B cell (primary cell): ENCODE data around the gene CMPK2. TPM values are rescaled to one million over a fixed set of nuclear protein-coding genes. Genes with fewer than 3 reads are reported as not detected.

Experiments
- ATAC-seq: fragments of 200-7000 bp; cut with Tn5 transposase; one replicate; pipeline ENCODE4 v1.10.0; 2021; ENCODE audit warnings: low read depth, mild to moderate bottlenecking, moderate number of reproducible peaks, moderate library complexity
- CTCF ChIA-PET: fragments of 350-600 bp; sonication (Branson Sonifier 250); formaldehyde crosslinking; loops from one replicate; lab custom pipeline; 2021; ENCODE audit warnings: antibody characterized with exemption, inconsistent platforms; lab: Charles Lee
- POLR2A ChIA-PET: fragments of 350-600 bp; sonication (Branson Sonifier 250); formaldehyde crosslinking; loops from one replicate; lab custom pipeline; 2021; ENCODE audit warnings: antibody characterized with exemption; lab: Charles Lee
- DNase-seq: peaks from one replicate; pipeline ENCODE4 v3.0.0; 2013
- H2AFZ ChIP-seq: 2 replicates; pipeline ENCODE4 v1.6.1; 2012; ENCODE audit warnings: mild to moderate bottlenecking, low read depth, low read length; ENCODE audit not compliant: insufficient read depth, poor library complexity, severe bottlenecking
- H3K27ac ChIP-seq, 2 donors: 1 replicate in 1 of 2; 2 replicates in 1 of 2; pipeline ENCODE4 v1.5.1; 2012 to 2013; ENCODE audit warnings: low read length in 2 of 2, mild to moderate bottlenecking in 2 of 2, moderate library complexity in 1 of 2
- H3K27me3 ChIP-seq, 4 experiments: fragments of 200-600 bp in 1 of 4; sonication (generic) in 1 of 4; replicated peaks in 1 of 4; 1 replicate in 2 of 4; 2 replicates in 2 of 4; pipeline versions ENCODE4 v1.6.1 to v1.7.0; 2013 to 2016; ENCODE audit warnings: low read length in 3 of 4, mild to moderate bottlenecking in 2 of 4, mixed read lengths in 1 of 4, moderate library complexity in 1 of 4; ENCODE audit not compliant: insufficient read depth in 4 of 4, control insufficient read depth in 3 of 4; ENCODE audit errors: control extremely low read depth in 1 of 4
- H3K36me3 ChIP-seq, 2 experiments: replicated peaks in 1 of 2; 1 replicate in 1 of 2; 2 replicates in 1 of 2; pipeline versions ENCODE4 v1.6.1 to v1.7.1; 2013; ENCODE audit warnings: low read length in 1 of 2; ENCODE audit not compliant: insufficient read depth in 2 of 2, control insufficient read depth in 1 of 2; ENCODE audit errors: control extremely low read depth in 1 of 2, extremely low read depth in 1 of 2
- H3K4me1 ChIP-seq, 2 donors: fragments of 200-600 bp in 1 of 2; sonication (generic) in 1 of 2; 1 replicate in 1 of 2; 2 replicates in 1 of 2; pipeline versions ENCODE4 v1.5.1 to v1.6.1; 2013 to 2017; ENCODE audit warnings: low read length in 2 of 2; ENCODE audit not compliant: control insufficient read depth in 2 of 2, insufficient read depth in 2 of 2
- H3K4me2 ChIP-seq: replicated peaks from 2 replicates; pipeline ENCODE3; 2012; ENCODE audit warnings: mild to moderate bottlenecking, low read depth, low read length; ENCODE audit not compliant: poor library complexity, severe bottlenecking
- H3K4me3 ChIP-seq, 5 experiments: fragments of 200-600 bp in 1 of 5; sonication (generic) in 1 of 5; 1 replicate in 3 of 5; 2 replicates in 2 of 5; pipeline versions ENCODE4 v1.5.1 to v1.7.0; 2011 to 2016; ENCODE audit warnings: low read length in 4 of 5, mild to moderate bottlenecking in 4 of 5, low read depth in 2 of 5, control low read depth in 1 of 5, moderate library complexity in 1 of 5; ENCODE audit not compliant: insufficient read depth in 1 of 5; ENCODE audit errors: control extremely low read depth in 1 of 5, extremely low read depth in 1 of 5
- H3K79me2 ChIP-seq: fragments of 200-600 bp; sonication (generic); one replicate; pipeline ENCODE4 v1.6.0; 2016; ENCODE audit warnings: low read length; ENCODE audit not compliant: control insufficient read depth, insufficient read depth
- H3K9ac ChIP-seq: fragments of 200-600 bp; sonication (generic); 2 replicates; pipeline ENCODE4 v1.6.1; 2017; ENCODE audit warnings: mild to moderate bottlenecking, low read length, moderate library complexity
- H3K9me3 ChIP-seq, 3 donors: one replicate each; pipeline versions ENCODE4 v1.6.1 to v1.7.1; 2013; ENCODE audit warnings: low read length in 2 of 3; ENCODE audit not compliant: control insufficient read depth in 2 of 3, insufficient read depth in 1 of 3; ENCODE audit errors: control extremely low read depth in 1 of 3
- H4K20me1 ChIP-seq: 2 replicates; pipeline ENCODE4 v1.6.0; 2012; ENCODE audit warnings: mild to moderate bottlenecking, low read length; ENCODE audit not compliant: insufficient read depth, control insufficient read depth, poor library complexity, severe bottlenecking
- H3K27ac Mint-ChIP-seq: one replicate; pipeline ENCODE4 v1.8.0; 2021; ENCODE audit warnings: mixed read lengths
- H3K27me3 Mint-ChIP-seq: one replicate; pipeline ENCODE4 v1.8.0; 2021; ENCODE audit warnings: mixed read lengths
- H3K4me1 Mint-ChIP-seq: one replicate; pipeline ENCODE4 v1.8.0; 2021; ENCODE audit warnings: mixed read lengths
- H3K4me3 Mint-ChIP-seq: one replicate; pipeline ENCODE4 v1.8.0; 2021; ENCODE audit warnings: mixed read lengths
- H3K9me3 Mint-ChIP-seq: one replicate; pipeline ENCODE4 v1.8.0; 2022; ENCODE audit warnings: mixed read lengths; ENCODE audit not compliant: insufficient read depth
- EZH2 ChIP-seq: IDR thresholded peaks from 2 replicates; pipeline ENCODE4 v1.6.1; 2012; ENCODE audit warnings: borderline replicate concordance, low read depth, mild to moderate bottlenecking, moderate library complexity, low read length; ENCODE audit not compliant: insufficient read depth, poor library complexity, severe bottlenecking
- WGBS: methylation state at CpG from one replicate; pipeline ENCODE4 v1.1.5; 2013; ENCODE audit warnings: missing lambda C conversion rate; ENCODE audit not compliant: insufficient coverage; 5-methylcytosine and 5-hydroxymethylcytosine counted together
- intact Hi-C: fragments of 100-400 bp; cut with micrococcal nuclease; formaldehyde crosslinking; loops from one replicate; pipeline ENCODE4 v1.10.0; 2022
- polyA plus RNA-seq: library from polyadenylated mRNA; depleted of rRNA; stranded (reverse); fragments of >200 nt; gene quantifications from 2 replicates; pipeline ENCODE4 v1.2.3, GENCODE V29; 2012
- total RNA-seq, 2 donors: library from RNA; stranded (reverse); fragments of 120-200 nt in 1 of 2; gene quantifications; 1 replicate in 1 of 2; 2 replicates in 1 of 2; pipeline versions ENCODE4 v1.2.3 to v1.2.4, GENCODE V29; 2013 to 2022
- TF ChIP-seq, protein P1 (sequence below): fragments of 200-600 bp; IDR thresholded peaks from one replicate; pipeline ENCODE4 v1.8.0; 2022; ENCODE audit warnings: antibody characterized with exemption, mild to moderate bottlenecking

CMPK2 gene
- total and polyA plus RNA-seq, 2 donors (not counting 1 experiment from before 2014, with no cell fraction given), result 1.2 to 2.9 TPM

DNA sequence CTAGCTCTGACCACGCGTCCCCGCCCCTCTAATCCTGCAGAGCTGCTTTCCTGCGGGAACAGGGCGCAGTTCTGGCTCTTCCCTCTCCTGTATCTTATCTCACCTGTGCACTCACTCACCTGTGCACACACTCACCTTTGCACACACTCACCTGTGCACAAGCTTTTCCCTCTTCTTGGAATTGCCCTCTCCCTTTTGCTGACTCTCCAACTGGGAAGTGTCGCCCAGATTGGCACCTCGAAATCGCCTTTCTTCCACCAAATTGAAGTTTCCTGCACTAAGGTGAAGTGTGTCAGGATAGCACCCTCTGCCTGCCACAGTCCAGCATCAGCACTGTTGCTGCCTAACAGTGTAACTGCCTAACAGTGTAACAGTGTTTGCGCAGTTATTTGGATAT is 566 bp upstream of the CMPK2 start:
- peak overlapping the region; percentile 69 for H3K9ac ChIP-seq
- peak overlapping the region; percentile 89 for H3K4me2 ChIP-seq
- Mint-ChIP-seq H3K27ac (peak overlapping the region; percentile 81), H3K27me3 (no peaks in the 10 kb centered on the region), H3K4me1 (peaks cover 13% of the 10 kb centered on the region), H3K4me3 (peak overlapping the region; percentile 94), H3K9me3 (no peaks in the 10 kb centered on the region)
- peak overlapping the region in 4 of 5 experiments; percentile 64 to 75 (median 72) for H3K4me3 ChIP-seq
- peak overlapping the region in 1 of 2 donors; percentile 27 for H3K27ac ChIP-seq
- H3K79me2 ChIP-seq, result no peaks in the 10 kb centered on the region
- ATAC-seq, result peak; percentile 23
- H3K9me3 ChIP-seq, result no peaks in the 10 kb centered on the region
- ChIA-PET POLR2A (interaction anchor here (1.0 kb wide), 1 partner anchor 11 kb away, joined by 3 read pairs; the partner anchor contains the start of gene RSAD2), CTCF (interaction anchor here (0.8 to 2.1 kb wide), 8 partner anchors 9 to 178 kb away, joined by 3 to 8 read pairs (median 4); no protein-coding TSS in a partner anchor)
- TF ChIP-seq, protein P1, sequence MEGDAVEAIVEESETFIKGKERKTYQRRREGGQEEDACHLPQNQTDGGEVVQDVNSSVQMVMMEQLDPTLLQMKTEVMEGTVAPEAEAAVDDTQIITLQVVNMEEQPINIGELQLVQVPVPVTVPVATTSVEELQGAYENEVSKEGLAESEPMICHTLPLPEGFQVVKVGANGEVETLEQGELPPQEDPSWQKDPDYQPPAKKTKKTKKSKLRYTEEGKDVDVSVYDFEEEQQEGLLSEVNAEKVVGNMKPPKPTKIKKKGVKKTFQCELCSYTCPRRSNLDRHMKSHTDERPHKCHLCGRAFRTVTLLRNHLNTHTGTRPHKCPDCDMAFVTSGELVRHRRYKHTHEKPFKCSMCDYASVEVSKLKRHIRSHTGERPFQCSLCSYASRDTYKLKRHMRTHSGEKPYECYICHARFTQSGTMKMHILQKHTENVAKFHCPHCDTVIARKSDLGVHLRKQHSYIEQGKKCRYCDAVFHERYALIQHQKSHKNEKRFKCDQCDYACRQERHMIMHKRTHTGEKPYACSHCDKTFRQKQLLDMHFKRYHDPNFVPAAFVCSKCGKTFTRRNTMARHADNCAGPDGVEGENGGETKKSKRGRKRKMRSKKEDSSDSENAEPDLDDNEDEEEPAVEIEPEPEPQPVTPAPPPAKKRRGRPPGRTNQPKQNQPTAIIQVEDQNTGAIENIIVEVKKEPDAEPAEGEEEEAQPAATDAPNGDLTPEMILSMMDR, result peak; percentile 30
- TF ChIP-seq EZH2, result no peak
- no peaks in the 10 kb centered on the region for H3K36me3 ChIP-seq
- intact Hi-C loops, result loop anchor here (1.0 to 5.0 kb wide), 2 partner anchors 11 to 51 kb away; partner anchors contain the start of genes RNF144A and RSAD2
- peak; percentile 46 for DNase-seq
- no peaks in the 10 kb centered on the region for H4K20me1 ChIP-seq
- peak overlapping the region; percentile 90 for H2AFZ ChIP-seq
- peaks cover 9 to 13% of the 10 kb centered on the region in 2 donors for H3K4me1 ChIP-seq
- WGBS, result 3% methylated on average over 8 of the region's 9 CpGs
- no peaks in the 10 kb centered on the region for H3K27me3 ChIP-seq

- Histone ChIP-seq H3K9me3 (peaks cover 0 to under 1% (median 0%) of the 10 kb centered on the region in 3 donors), H3K4me1 (peaks cover 9 to 13% of the 10 kb centered on the region in 2 donors), H2AFZ (peak overlapping the region; percentile 90), H3K79me2 (no peaks in the 10 kb centered on the region), H3K9ac (peak overlapping the region; percentile 69), H3K36me3 (no peaks in the 10 kb centered on the region), H4K20me1 (no peaks in the 10 kb centered on the region), H3K27ac (no peak overlapping the region), H3K27me3 (no peaks in the 10 kb centered on the region), H3K4me3 (peak overlapping the region in 3 of 5 experiments; percentile 70 to 75 (median 73)), H3K4me2 (peak overlapping the region; percentile 89)
- Mint-ChIP-seq H3K4me3 (peak overlapping the region; percentile 77), H3K9me3 (peaks cover 6% of the 10 kb centered on the region), H3K27me3 (no peaks in the 10 kb centered on the region), H3K4me1 (peaks cover 13% of the 10 kb centered on the region), H3K27ac (no peak overlapping the region)
- ChIA-PET CTCF (interaction anchor here (1.5 to 1.7 kb wide), 3 partner anchors 8 to 52 kb away, joined by 3 to 5 read pairs (median 4); no protein-coding TSS in a partner anchor), POLR2A (no interaction called here)
- intact Hi-C loops, result loop anchor here (5.0 kb wide), 1 partner anchor 52 kb away; the partner anchor contains the start of gene RNF144A
- 4% methylated on average over 37 of the region's 37 CpGs for WGBS
- DNase-seq (no peak), ATAC-seq (no peak)
- TF ChIP-seq EZH2, result no peak
- TF ChIP-seq, protein P1, result no peak
These were observed 773 bp downstream of the CMPK2 start for GRCh38 chr2:6864923-6865345.
